GM21367 (cell line): ENCODE data around the gene APOC4.

Experiments used
- ATAC-seq: cut with Tn5 transposase; IDR thresholded peaks from one replicate; pipeline ENCODE4 v1.9.1; 2021; ENCODE audit not compliant: unreplicated experiment

The APOC4 gene

DNA sequence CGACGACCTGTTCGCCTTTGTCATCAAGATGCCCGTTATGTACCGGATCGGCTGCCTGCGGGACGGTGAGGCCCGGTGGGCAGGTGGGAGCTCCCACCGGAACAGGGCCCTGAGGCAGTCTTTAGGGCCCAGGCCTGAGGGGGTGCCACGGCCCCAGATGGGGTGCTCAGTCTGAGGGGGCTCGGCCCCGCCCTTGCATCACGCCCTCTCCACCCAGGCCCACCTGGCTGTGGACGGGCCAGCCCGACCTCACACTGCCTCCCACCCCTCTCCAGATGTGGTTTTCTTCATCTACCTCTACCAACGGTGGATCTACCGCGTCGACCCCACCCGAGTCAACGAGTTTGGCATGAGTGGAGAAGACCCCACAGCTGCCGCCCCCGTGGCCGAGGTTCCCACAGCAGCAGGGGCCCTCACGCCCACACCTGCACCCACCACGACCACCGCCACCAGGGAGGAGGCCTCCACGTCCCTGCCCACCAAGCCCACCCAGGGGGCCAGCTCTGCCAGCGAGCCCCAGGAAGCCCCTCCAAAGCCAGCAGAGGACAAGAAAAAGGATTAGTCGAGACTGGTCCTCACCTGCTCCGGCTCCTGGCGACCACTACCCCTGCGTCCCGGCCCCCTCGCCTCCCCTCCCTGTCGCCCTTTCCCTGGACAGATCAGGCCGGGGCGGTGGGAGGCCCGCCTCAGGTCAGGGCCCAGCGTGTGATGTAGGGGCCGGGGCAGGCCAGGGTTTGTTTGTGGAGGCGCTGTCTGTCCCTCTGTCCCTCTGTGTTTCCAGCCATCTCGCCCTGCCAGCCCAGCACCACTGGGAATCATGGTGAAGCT is 50.5 kb downstream of the APOC4 start:
- ATAC-seq, result no peak

DNA sequence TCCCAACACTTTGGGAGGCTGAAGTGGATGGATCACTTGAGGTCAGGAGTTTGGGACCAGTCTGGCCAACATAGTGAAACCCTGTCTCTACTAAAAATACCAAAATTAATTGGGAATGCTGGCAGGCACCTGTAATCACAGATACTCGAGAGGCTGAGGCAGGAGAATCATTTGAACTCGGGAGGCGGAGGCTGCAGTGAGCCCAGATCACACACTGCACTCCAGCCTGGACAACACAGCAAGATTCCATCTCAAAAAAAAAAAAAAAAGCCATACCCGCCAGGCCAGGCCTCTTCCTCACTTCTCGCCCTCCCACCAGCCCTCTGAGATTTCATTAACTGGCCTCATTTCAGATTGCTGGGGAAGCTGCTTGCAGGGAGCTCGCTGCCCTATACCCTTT is 51.5 kb downstream of the APOC4 start:
- ATAC-seq, result no peak

GRCh38 chr19:44993926-44994537 is 52.0 kb downstream of the APOC4 start:
- no peak for ATAC-seq
